GM18870 (cell line): Measurements from ENCODE around the gene TBC1D22A.

Source experiments
- ATAC-seq: cut with Tn5 transposase; IDR thresholded peaks from one replicate; pipeline ENCODE4 v1.9.1; 2021; ENCODE audit warnings: moderate library complexity; ENCODE audit not compliant: unreplicated experiment

Gene TBC1D22A

GRCh38 chr22:47088480-47089158 is 326.2 kb downstream of the TBC1D22A start:
- ATAC-seq = no peak

DNA sequence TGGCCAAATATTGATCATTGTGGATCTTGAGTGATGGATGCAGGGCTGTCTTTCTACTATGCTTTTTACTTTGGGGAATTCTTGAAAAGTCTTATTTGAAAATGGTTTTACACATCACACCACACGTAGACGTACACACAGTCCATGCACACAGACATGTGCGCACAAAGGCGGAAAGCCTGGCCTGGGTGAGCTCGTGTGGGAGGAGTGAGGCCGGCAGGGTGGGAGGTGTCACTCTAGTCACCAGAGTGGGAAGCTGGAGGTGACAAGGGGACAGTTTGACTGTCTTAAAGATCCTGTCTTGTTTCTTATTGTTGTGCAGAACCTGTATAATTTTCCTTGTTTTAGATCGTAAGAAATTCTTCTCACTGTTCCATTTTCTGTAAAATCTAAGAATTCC is 326.9 kb downstream of the TBC1D22A start:
- no peak for ATAC-seq

GRCh38 chr22:47089796-47090460 is 327.5 kb downstream of the TBC1D22A start:
- ATAC-seq = no peak

DNA sequence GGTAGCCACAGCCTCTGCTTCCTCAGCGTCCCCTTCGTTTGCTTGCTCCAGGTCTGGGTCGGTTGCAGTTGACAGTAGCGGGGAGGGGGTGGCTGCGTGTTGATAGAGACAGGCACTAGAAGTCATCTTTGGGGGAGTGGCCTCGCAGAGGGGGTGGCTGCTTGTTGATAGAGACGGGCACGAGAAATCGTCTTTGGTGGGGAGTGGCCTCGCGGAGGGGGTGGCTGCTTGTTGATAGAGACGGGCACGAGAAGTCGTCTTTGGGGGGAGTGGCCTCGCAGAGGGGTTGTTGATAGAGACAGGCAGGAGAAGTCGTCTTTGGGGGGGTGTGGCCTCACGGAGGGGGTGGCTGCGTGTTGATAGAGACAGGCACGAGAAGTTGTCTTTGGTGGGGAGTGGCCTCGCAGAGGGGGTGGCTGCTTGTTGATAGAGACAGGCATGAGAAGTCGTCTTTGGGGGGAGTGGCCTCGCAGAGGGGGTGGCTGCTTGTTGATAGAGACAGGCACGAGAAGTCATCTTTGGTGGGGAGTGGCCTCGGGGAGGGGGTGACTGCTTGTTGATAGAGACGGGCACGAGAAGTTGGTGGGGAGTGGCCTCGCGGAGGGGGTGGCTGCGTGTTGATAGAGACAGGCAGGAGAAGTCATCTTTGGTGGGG is 328.3 kb downstream of the TBC1D22A start:
- ATAC-seq = no peak

DNA sequence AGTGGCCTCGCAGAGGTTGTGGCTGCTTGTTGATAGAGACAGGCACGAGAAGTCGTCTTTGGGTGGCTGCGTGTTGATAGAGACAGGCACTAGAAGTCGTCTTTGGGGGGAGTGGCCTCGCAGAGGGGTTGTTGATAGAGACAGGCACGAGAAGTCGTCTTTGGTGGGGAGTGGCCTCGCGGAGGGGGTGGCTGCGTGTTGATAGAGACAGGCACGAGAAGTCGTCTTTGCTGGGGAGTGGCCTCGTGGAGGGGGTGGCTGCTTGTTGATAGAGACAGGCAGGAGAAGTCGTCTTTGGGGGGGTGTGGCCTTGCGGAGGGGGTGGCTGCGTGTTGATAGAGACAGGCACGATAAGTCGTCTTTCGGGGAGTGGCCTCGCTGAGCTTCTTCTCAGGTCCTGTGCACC is 328.8 kb downstream of the TBC1D22A start:
- ATAC-seq = no peak

DNA sequence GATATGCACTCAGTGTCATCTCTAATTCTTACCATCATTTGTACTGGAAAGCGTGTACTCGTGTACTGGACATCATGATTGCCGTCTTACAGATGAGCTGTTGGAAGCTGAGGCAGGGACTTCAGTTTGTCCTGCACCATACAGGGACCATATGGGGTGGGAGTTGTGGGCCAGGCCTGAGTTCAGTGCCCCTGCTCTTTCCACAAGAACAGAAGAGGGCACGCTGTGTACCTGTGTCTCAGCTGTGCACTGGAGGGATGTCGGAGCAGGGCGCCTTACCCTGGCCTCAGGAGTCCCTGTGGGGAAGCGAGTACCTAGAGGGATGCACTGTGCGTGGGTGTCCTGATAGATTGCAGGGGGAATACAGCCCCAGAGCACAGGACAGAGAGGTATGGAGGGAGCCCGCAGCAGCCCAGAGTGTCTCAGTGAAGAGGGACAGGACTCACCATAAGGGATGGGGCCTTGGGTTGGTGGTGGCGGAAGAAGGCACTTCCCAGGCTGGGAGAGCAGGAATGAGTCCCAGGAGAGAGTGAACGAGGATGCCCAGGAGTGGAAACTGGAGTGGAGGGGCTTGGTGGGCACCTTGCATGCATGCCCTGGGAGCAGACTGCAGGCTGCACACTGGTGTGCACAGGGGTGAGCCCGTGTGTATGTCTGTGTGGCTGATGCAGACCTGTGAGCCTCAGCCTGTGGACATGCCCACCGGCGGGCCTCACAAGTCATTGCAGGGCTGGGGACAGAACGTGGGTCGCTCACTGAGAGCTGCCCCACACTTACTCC is 329.7 kb downstream of the TBC1D22A start:
- no peak for ATAC-seq

DNA sequence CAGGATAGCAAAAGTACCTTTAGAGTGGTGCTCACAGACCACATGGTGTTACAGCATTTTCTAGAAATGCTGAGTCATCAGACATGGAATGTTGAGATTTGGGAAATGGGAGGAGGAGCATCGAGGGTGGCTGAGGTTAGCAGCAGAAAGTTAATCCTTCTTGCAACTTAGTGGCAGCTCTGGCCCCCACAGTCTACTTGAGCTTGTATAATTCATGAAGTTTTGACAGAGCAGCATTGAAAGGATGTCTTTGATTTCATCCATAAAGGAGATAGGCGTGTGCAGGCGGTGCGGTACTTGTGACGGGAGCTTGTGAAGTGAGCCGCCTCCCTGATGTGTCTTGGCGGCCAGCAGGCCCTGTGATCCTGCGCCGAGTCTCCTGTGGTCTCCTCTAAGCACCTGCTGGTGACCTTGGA is 330.5 kb downstream of the TBC1D22A start:
- no peak for ATAC-seq

DNA sequence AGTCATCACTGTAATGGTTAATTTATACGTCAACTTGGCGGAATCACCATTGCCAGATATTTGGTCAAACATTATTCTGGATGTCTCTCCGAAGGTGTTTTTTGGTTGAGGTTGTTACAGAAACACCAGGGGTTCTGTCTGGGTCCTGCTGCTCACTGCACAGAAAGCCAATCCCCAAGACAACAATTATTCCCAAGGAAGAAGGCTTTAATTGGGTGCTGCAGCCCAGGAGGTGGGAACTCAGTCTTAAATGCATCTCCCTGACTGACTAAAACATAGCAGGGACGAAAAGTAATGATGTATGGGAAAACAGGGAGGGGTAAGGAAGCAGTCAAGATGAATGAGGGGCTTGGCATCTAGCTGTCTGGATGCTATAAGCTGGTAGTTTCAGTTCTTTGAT is 331.3 kb downstream of the TBC1D22A start:
- ATAC-seq = no peak

GRCh38 chr22:47094861-47095330 is 332.4 kb downstream of the TBC1D22A start:
- no peak for ATAC-seq

- ATAC-seq = no peak
These were observed 333.1 kb downstream of the TBC1D22A start for GRCh38 chr22:47095395-47096122.

GRCh38 chr22:47098121-47098520 is 335.7 kb downstream of the TBC1D22A start:
- no peak for ATAC-seq

GRCh38 chr22:47098554-47098953 is 336.1 kb downstream of the TBC1D22A start:
- ATAC-seq = no peak

DNA sequence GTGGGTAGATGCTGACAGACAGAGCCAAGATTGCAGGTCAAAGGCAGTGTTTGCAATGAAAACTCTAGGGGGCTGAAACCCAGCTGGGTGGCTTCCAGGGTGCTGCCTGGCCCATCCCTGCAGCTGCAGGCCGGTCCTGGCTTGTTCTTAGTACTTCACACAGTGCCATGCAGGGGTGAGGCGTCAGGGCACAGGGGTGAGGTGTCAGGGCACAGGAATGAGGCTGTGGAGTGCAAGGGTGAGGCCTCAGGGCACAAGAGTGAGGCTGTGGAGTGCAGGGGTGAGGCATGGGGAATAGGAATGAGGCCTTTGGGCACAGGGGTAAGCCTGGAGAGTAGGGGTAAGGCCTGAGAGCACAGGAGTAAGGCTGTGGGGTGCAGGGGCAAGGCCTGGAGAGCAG is 337.6 kb downstream of the TBC1D22A start:
- ATAC-seq = no peak

GRCh38 chr22:47100646-47101200 is 338.3 kb downstream of the TBC1D22A start:
- ATAC-seq = no peak

- ATAC-seq = no peak
These were observed 339.0 kb downstream of the TBC1D22A start for GRCh38 chr22:47101321-47101885.

DNA sequence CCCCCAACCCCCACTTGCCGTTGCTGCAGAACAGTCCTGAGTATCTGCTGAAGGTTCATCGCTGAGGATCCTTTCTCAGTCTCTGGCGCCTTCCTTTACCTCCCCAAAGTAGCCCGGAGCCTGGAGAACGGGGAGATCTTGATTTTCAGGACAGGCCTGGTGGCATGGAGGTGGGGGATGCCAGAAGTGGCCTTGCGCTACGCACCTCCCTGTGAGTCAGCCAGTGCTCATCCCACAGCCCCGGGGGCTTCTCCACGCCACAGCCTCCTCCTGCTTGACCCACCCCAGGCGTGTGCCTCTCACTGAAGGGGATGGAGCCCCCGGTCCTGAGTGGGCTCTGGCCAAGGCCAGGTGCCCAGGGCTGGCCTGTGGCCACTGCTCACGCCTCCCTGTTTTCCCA is 339.6 kb downstream of the TBC1D22A start:
- ATAC-seq = no peak

GRCh38 chr22:47102648-47103047 is 340.2 kb downstream of the TBC1D22A start:
- no peak for ATAC-seq

DNA sequence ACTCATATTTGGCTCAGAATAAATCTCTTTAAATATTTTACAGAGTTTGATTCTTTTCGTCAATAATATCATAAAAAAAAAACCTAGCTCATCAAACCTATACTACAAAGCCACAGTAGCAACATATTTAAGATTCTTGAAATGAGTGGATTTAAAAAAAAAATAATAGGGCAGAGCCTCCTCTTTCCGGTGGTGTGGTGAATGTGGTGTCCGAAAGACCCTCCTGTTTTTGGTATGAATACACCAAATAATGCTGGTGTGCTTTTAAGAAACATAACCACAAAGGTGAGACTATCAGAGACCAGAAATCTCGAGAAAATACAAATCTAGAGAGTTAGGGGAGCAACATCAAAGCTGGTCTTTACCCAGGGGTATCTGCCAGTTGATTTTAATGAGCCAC is 342.6 kb downstream of the TBC1D22A start:
- no peak for ATAC-seq

DNA sequence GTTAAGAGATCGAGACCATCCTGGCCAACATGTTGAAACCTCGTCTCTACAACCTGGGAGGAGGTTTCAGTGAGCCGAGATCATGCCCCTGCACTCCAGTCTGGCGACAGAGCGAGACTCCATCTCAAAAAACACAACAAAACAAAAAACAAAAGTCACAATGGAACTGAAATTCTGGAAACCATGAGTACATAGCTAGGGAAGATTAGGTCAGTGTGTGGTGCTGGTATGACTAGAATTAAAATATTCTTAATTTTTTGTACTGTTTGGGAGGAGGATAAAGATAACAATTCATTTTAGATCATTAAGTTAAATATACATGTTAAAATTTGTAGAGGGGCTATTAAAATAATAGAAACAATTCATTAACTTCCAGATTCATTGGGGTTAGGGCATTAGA is 344.4 kb downstream of the TBC1D22A start:
- ATAC-seq = no peak

- no peak for ATAC-seq
These were observed 345.0 kb downstream of the TBC1D22A start for GRCh38 chr22:47107431-47107830.
